K562 (cell line): ENCODE data around the gene GBF1. TPM values are rescaled to one million over a fixed set of nuclear protein-coding genes. Genes with fewer than 3 reads are reported as not detected.

ENCODE experiments used
- AFF1 ChIP-seq, 2 experiments: fragments of 450-650 bp; IDR thresholded peaks; 2 replicates each; pipeline ENCODE4 v1.6.1; 2018; ENCODE audit warnings: mild to moderate bottlenecking in 2 of 2, low read depth in 1 of 2; ENCODE audit not compliant: partially characterized antibody in 2 of 2
- ARID3B ChIP-seq: fragments of 250-450 bp; sonication (Bioruptor Pico); IDR thresholded peaks from 2 replicates; pipeline ENCODE4 v1.4.0; 2020; ENCODE audit warnings: borderline replicate concordance
- CREM ChIP-seq: IDR thresholded peaks from 2 replicates; pipeline ENCODE4 v1.6.1; 2014; ENCODE audit warnings: antibody characterized with exemption, low read depth
- FIP1L1 ChIP-seq: fragments of 200-400 bp; formaldehyde crosslinking; IDR thresholded peaks from 2 replicates; pipeline ENCODE4 v1.6.1; 2018; ENCODE audit warnings: mild to moderate bottlenecking, low read depth, low read length; ENCODE audit not compliant: poor library complexity, severe bottlenecking
- KAT2B ChIP-seq: IDR thresholded peaks from one replicate; pipeline ENCODE4 v1.6.1; 2012; ENCODE audit warnings: low read depth, mild to moderate bottlenecking, control low read depth, inconsistent platforms, low read length, moderate library complexity
- MEIS2 ChIP-seq: fragments of 450-650 bp; IDR thresholded peaks from 2 replicates; pipeline ENCODE4 v1.6.1; 2014; ENCODE audit warnings: mild to moderate bottlenecking; ENCODE audit not compliant: partially characterized antibody
- POLR2B ChIP-seq: fragments of 450-650 bp; IDR thresholded peaks from 2 replicates; pipeline ENCODE4 v1.6.1; 2018; ENCODE audit warnings: low read depth; ENCODE audit not compliant: partially characterized antibody
- POLR3G ChIP-seq: IDR thresholded peaks from 2 replicates; pipeline ENCODE4 v1.6.1; 2011; ENCODE audit not compliant: insufficient read length, insufficient replicate concordance; ENCODE audit errors: extremely low read depth
- RERE ChIP-seq: sonication (generic); formaldehyde crosslinking; IDR thresholded peaks from 2 replicates; pipeline ENCODE4 v1.8.0; 2023; ENCODE audit warnings: missing genetic modification reagents, mild to moderate bottlenecking, borderline replicate concordance
- SMARCE1 ChIP-seq: fragments of 450-650 bp; IDR thresholded peaks from 2 replicates; pipeline ENCODE4 v1.7.1; 2016; ENCODE audit warnings: mild to moderate bottlenecking
- TOE1 ChIP-seq, 2 experiments: fragments of 450-650 bp in 1 of 2; sonication (generic) in 1 of 2; formaldehyde crosslinking in 1 of 2; IDR thresholded peaks; 2 replicates each; pipeline versions ENCODE4 v1.7.1 to v1.8.0; 2016 to 2022; ENCODE audit warnings: borderline replicate concordance in 2 of 2, mild to moderate bottlenecking in 2 of 2, antibody characterized with exemption in 1 of 2, inconsistent platforms in 1 of 2, low read depth in 1 of 2, missing genetic modification reagents in 1 of 2, moderate library complexity in 1 of 2
- polyA plus RNA-seq, 8 experiments: library from polyadenylated mRNA; depleted of rRNA in 4 of 8; stranded (reverse) in 5 of 8; unstranded in 3 of 8; fragments of >200 nt; fragmentation: Nextera tagmentation in 2 of 8; fragmentation: Illumina TruSeq in 1 of 8; extraction: Ambion mirVana in 2 of 8; extraction: Trizol in 1 of 8; gene quantifications; 2 replicates each; pipeline versions ENCODE4 v1.2.1 to v1.2.3, GENCODE V29; 2011 to 2014; ENCODE audit warnings: inconsistent platforms in 1 of 8, missing spikeins in 1 of 8
- total RNA-seq, 7 experiments: library from RNA; depleted of rRNA in 6 of 7; stranded (reverse); fragments of >200 nt in 6 of 7; fragmentation: Illumina TruSeq in 2 of 7; extraction: Trizol in 2 of 7; gene quantifications; 2 replicates each; pipeline versions ENCODE4 v1.2.1 to v1.2.3, GENCODE V29; 2011 to 2021; ENCODE audit warnings: low replicate concordance in 1 of 7
- TF ChIP-seq, protein P1 (sequence below): conservative IDR thresholded peaks from 2 replicates; pipeline ENCODE4 v1.6.1; 2011; ENCODE audit warnings: low read depth, mild to moderate bottlenecking, low read length; ENCODE audit not compliant: control insufficient read depth

GBF1 gene
- total and polyA plus RNA-seq, 9 of the 15 experiments (the other 6 are each of a cell fraction or from before 2014, with no cell fraction given): 0.69 to 28.0 (median 10.3) TPM

GRCh38 chr10:102394079-102394800 lies 148.9 kb downstream of the GBF1 start (continued):
- no peak for TF ChIP-seq AFF1 (IDR thresholded peaks at IDR 0.05; ENCODE audit: low read depth in 1 of 2, partially characterized antibody in 2 of 2)
- peak; percentile 95 for TF ChIP-seq CREM
- TF ChIP-seq SMARCE1: no peak
- no peak for TF ChIP-seq RERE (CRISPR knock-in tag)
- TF ChIP-seq KAT2B: no peak
- no peak for TF ChIP-seq ARID3B (CRISPR knock-in tag)
- TF ChIP-seq MEIS2: peak; percentile 16
- TF ChIP-seq TOE1 (IDR thresholded peaks at IDR 0.05; ENCODE audit: borderline replicate concordance): peak; percentile 31; the same call in 1 of the 2 replicates
- TF ChIP-seq TOE1 (CRISPR knock-in tag; IDR thresholded peaks at IDR 0.05; ENCODE audit: borderline replicate concordance, low read depth): no peak
- TF ChIP-seq FIP1L1: no peak
- TF ChIP-seq POLR2B: no peak
- TF ChIP-seq, protein P1, sequence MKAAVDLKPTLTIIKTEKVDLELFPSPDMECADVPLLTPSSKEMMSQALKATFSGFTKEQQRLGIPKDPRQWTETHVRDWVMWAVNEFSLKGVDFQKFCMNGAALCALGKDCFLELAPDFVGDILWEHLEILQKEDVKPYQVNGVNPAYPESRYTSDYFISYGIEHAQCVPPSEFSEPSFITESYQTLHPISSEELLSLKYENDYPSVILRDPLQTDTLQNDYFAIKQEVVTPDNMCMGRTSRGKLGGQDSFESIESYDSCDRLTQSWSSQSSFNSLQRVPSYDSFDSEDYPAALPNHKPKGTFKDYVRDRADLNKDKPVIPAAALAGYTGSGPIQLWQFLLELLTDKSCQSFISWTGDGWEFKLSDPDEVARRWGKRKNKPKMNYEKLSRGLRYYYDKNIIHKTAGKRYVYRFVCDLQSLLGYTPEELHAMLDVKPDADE: peak; percentile 42; the same call in 1 of the 2 replicates
- no peak for TF ChIP-seq POLR3G
